ENCODE measurements around the gene ALOX5.
"Not testable (repeated sequence)": the region's sequence is repeated elsewhere in the genome, so short reads cannot be mapped to it uniquely, and the experiment has no call there.

ALOX5 gene

DNA sequence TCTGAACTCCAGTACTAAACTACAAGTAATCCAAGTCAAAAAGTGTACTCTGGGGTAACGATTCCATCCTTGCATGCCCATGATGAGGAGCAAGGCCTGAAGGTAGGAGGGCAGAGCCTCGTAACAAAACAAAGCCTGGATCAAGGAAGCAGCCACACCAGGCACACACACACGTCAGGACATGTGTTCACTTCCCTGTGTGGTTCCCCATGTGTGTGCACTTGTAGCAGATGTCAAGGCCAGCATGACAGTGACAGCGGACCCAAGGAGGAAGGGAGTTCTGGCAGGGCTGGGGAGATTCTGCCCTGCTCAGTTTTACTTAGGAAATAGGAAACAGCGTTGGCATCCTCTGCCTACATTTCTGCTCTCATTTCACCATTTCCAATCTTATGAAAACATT is 92.8 kb downstream of the ALOX5 start:
- no peak overlapping the region for H3K4me3 ChIP-seq (ENCODE audit: insufficient read depth, low read depth, low read length)
- 92 to 94% methylated on average over 5 of the region's 5 CpGs for WGBS, 2 experiments
- H3K9me3 ChIP-seq (ENCODE audit: control insufficient read depth, low read length), result no peaks in the 10 kb centered on the region
- no peaks in the 10 kb centered on the region for H3K36me3 ChIP-seq (ENCODE audit: control insufficient read depth, insufficient read depth, low read length)
- H3K4me1 ChIP-seq (ENCODE audit: control insufficient read depth, insufficient read depth, low read length), result peaks cover 4% of the 10 kb centered on the region
- H3K27me3 ChIP-seq (ENCODE audit: control insufficient read depth, insufficient read depth, low read length, poor library complexity, severe bottlenecking), result no peaks in the 10 kb centered on the region
- no peak overlapping the region for H3K27ac ChIP-seq (ENCODE audit: insufficient read depth, low read depth, low read length, poor library complexity, severe bottlenecking)

DNA sequence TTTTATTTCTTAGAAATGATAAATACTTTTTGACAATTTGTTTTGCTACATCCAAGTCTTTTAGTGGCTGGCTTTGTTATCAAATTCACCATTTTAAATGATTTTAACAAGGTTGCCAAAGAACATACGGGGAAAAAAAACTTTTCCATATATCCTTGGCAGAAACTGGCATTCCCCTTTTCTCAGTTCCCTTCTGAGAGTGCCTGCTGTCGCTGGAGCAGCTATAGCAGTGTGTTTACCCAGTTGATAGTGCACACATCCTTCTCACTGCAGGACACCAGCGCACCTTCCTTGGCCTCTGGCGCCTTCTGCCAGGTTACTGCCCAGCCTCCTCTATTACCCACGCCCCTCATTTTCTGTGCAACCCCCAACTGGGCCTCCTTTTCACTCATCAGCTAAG is 94.1 kb downstream of the ALOX5 start:
- Histone ChIP-seq H3K27me3 (ENCODE audit: control insufficient read depth, insufficient read depth, low read length, poor library complexity, severe bottlenecking) (no peaks in the 10 kb centered on the region), H3K4me3 (ENCODE audit: insufficient read depth, low read depth, low read length) (no peak overlapping the region), H3K27ac (ENCODE audit: insufficient read depth, low read depth, low read length, poor library complexity, severe bottlenecking) (no peak overlapping the region), H3K4me1 (ENCODE audit: control insufficient read depth, insufficient read depth, low read length) (peaks cover 9% of the 10 kb centered on the region), H3K9me3 (ENCODE audit: control insufficient read depth, low read length) (no peaks in the 10 kb centered on the region), H3K36me3 (ENCODE audit: control insufficient read depth, insufficient read depth, low read length) (no peaks in the 10 kb centered on the region)
- WGBS, 2 experiments, result 83 to 90% methylated on average over 5 of the region's 5 CpGs

DNA sequence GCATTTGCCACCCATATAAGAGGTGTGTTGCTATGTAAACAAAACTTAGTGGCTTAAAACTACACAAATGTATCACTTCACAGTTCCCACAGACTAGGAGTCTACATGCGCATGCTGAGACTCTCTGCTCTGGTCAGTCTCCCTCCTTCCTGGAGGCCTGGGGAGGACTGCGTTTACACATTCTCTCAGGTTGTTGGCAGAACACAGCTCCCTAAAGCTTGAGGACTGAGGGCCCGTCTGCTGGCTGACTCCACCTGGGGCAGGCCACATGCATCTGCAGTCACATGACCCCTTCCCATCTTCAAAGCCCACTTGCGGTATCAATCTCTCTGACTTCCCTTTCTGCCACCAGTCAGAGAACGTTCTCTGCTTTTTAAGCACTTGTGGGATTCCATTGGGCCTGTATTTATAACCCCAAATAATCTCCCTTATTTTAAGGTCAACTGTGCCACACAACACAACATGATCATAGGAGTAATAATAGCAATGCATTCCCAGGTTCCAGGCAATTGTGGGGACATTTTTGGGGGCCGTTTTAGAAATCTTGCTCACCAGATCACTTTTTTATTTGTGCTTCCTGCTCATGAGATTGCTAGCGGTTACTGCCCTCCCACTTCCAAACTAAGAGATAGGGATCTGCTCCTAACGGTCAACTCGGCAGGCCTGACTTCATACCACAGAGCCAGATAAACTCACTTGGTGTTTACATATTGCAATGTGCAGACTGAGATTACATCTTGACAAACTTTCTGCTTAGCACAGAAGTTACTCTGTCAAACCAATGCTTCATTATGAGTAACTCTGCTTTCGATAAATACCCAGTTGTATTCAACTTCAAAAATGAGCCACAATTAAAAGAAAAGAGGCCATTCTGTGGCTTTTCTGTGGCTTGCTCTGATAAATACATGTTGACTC is 96.3 kb downstream of the ALOX5 start:
- no peaks in the 10 kb centered on the region for H3K9me3 ChIP-seq (ENCODE audit: control insufficient read depth, low read length)
- WGBS, 2 experiments, result 89 to 93% methylated on average over 10 of the region's 10 CpGs
- no peaks in the 10 kb centered on the region for H3K27me3 ChIP-seq (ENCODE audit: control insufficient read depth, insufficient read depth, low read length, poor library complexity, severe bottlenecking)
- H3K4me3 ChIP-seq (ENCODE audit: insufficient read depth, low read depth, low read length), result no peak overlapping the region
- no peak overlapping the region for H3K27ac ChIP-seq (ENCODE audit: insufficient read depth, low read depth, low read length, poor library complexity, severe bottlenecking)
- peaks cover 9% of the 10 kb centered on the region for H3K4me1 ChIP-seq (ENCODE audit: control insufficient read depth, insufficient read depth, low read length)
- no peaks in the 10 kb centered on the region for H3K36me3 ChIP-seq (ENCODE audit: control insufficient read depth, insufficient read depth, low read length)

DNA sequence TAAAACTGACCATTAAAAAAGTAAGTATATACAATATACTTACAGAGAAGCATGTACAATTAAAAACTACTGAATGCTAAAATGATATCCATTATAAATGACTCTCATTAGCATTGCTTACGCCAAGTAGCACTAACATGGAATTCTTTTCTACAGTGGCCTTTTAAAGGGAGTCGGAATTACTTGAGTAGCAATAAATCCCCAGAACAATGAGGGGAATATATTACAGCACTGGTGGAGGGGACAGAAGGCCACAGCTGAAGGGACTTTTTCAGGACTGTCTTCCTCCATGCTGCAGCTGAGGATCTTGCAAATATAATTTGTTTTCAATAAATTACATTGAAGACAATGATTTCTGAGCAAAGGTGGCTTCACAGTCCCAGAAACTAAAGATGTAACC is 97.0 kb downstream of the ALOX5 start:
- no peak overlapping the region for H3K27ac ChIP-seq (ENCODE audit: insufficient read depth, low read depth, low read length, poor library complexity, severe bottlenecking)
- peaks cover 9% of the 10 kb centered on the region for H3K4me1 ChIP-seq (ENCODE audit: control insufficient read depth, insufficient read depth, low read length)
- no peaks in the 10 kb centered on the region for H3K9me3 ChIP-seq (ENCODE audit: control insufficient read depth, low read length)
- H3K4me3 ChIP-seq (ENCODE audit: insufficient read depth, low read depth, low read length), result no peak overlapping the region
- no peaks in the 10 kb centered on the region for H3K27me3 ChIP-seq (ENCODE audit: control insufficient read depth, insufficient read depth, low read length, poor library complexity, severe bottlenecking)
- no peaks in the 10 kb centered on the region for H3K36me3 ChIP-seq (ENCODE audit: control insufficient read depth, insufficient read depth, low read length)
- 86 to 93% methylated on average over 1 to 2 of the region's 2 CpGs for WGBS, 2 experiments

DNA sequence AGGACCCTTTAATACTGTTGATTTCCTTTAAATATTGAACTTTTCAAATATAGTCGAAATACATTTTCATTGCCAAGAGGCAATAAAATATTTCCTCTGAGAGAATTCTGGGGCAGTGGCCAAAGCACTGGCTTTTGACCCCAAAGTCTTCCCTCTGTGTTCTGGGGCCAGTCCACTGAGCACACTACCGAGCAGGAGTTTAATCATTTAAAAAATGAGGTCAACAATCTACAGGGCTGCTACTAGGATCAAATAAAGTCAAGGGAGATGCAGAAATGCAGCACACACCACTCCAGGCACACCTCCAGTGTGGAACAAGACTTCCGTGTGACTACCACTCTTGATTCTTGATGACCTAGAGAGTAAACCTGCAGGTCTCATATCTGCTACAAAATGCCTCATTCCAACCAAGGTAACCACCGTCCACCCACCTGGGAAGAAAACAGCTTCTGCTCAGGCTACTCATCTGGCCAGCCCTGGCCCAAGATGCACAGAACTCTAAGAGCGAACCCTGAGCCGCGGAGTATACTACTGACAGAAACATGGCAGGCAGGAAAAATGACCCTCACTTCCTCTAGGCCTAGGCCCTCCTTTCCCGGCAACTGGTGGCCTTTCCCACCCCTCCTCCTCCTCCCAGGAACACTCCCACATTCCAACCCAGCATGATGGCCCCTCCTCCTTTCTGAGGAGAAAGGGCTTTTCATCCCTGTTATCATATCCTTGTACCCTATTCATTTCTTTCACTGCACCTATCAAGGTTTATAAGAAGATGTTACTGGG is 97.7 kb downstream of the ALOX5 start:
- H3K4me1 ChIP-seq (ENCODE audit: control insufficient read depth, insufficient read depth, low read length), result peaks cover 9% of the 10 kb centered on the region
- no peaks in the 10 kb centered on the region for H3K27me3 ChIP-seq (ENCODE audit: control insufficient read depth, insufficient read depth, low read length, poor library complexity, severe bottlenecking)
- 80 to 87% methylated on average over 8 of the region's 8 CpGs for WGBS, 2 experiments
- no peak overlapping the region for H3K27ac ChIP-seq (ENCODE audit: insufficient read depth, low read depth, low read length, poor library complexity, severe bottlenecking)
- no peak overlapping the region for H3K4me3 ChIP-seq (ENCODE audit: insufficient read depth, low read depth, low read length)
- no peaks in the 10 kb centered on the region for H3K36me3 ChIP-seq (ENCODE audit: control insufficient read depth, insufficient read depth, low read length)
- H3K9me3 ChIP-seq (ENCODE audit: control insufficient read depth, low read length), result no peaks in the 10 kb centered on the region

DNA sequence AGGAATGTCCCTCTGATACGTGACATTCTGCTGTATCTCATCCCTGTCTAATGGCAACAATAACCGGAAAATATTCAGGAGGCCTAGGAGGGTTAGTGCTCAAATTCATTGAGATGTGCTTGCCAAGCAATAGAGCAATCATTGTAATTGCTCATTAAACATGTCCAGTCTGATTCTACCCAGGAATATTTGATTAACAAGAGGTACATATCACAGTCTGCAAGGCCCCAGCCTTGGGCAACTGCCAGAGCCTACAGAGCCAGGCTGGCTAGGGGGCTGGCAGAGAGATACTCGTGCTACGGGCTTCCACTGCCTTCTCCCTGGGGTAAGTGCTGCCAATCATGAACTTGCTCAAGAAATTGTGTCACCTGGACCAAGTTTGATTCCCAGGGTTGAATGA is 99.1 kb downstream of the ALOX5 start:
- H3K4me1 ChIP-seq (ENCODE audit: control insufficient read depth, insufficient read depth, low read length), result peaks cover 9% of the 10 kb centered on the region
- H3K27ac ChIP-seq (ENCODE audit: insufficient read depth, low read depth, low read length, poor library complexity, severe bottlenecking), result no peak overlapping the region
- 94 to 95% methylated on average over 4 of the region's 4 CpGs for WGBS, 2 experiments
- no peak overlapping the region for H3K4me3 ChIP-seq (ENCODE audit: insufficient read depth, low read depth, low read length)
- no peaks in the 10 kb centered on the region for H3K9me3 ChIP-seq (ENCODE audit: control insufficient read depth, low read length)
- H3K27me3 ChIP-seq (ENCODE audit: control insufficient read depth, insufficient read depth, low read length, poor library complexity, severe bottlenecking), result no peaks in the 10 kb centered on the region
- no peaks in the 10 kb centered on the region for H3K36me3 ChIP-seq (ENCODE audit: control insufficient read depth, insufficient read depth, low read length)

DNA sequence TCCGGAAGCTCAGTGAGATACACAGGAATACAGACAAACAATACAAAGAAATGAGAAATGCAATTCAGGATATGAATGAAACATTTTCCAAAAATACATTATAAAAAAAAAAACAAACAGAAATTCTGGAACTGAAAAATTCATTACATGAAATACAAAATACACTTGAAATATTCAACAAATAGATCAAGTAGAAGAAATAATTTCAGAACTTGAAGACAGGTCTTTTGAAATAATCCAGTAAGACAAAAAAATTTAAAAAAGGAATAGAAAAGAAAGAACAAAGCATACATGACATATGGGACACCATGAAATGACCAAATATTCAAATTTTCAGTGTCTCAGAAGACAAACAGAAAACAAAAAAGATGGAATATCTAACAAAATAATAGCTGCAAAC is 102.5 kb downstream of the ALOX5 start:
- H3K36me3 ChIP-seq (ENCODE audit: control insufficient read depth, insufficient read depth, low read length), result no peaks in the 10 kb centered on the region
- H3K9me3 ChIP-seq (ENCODE audit: control insufficient read depth, low read length), result no peaks in the 10 kb centered on the region
- peaks cover 8% of the 10 kb centered on the region for H3K4me1 ChIP-seq (ENCODE audit: control insufficient read depth, insufficient read depth, low read length)
- no peak overlapping the region for H3K4me3 ChIP-seq (ENCODE audit: insufficient read depth, low read depth, low read length)
- no peak overlapping the region for H3K27ac ChIP-seq (ENCODE audit: insufficient read depth, low read depth, low read length, poor library complexity, severe bottlenecking)
- WGBS, 2 experiments, result 100% methylated on average over 1 of the region's 1 CpG; no CpG with 5 or more reads in 1 of the 2 experiments
- H3K27me3 ChIP-seq (ENCODE audit: control insufficient read depth, insufficient read depth, low read length, poor library complexity, severe bottlenecking), result no peaks in the 10 kb centered on the region

DNA sequence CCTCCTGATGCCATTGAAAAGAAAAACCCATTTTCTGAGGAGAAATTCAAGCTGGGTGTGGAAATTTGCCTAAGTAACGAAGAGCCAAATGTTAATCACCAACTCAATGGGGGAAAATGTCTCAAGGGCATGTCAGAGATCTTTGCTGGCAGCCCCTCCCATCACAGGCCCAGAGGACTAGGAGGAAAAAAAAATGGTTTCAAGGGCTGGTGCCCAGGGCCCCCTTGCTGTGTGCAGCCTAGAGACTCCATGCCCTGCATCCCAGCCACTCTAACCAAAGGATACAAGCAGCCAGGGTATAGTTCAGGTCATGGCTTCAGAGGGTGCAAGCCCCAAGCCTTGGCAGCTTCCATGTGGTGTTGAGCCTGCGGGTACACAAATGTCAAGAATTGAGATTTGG is 106.3 kb downstream of the ALOX5 start:
- H3K27me3 ChIP-seq (ENCODE audit: control insufficient read depth, insufficient read depth, low read length, poor library complexity, severe bottlenecking), result no peaks in the 10 kb centered on the region
- no peaks in the 10 kb centered on the region for H3K36me3 ChIP-seq (ENCODE audit: control insufficient read depth, insufficient read depth, low read length)
- H3K9me3 ChIP-seq (ENCODE audit: control insufficient read depth, low read length), result no peaks in the 10 kb centered on the region
- no peaks in the 10 kb centered on the region for H3K4me1 ChIP-seq (ENCODE audit: control insufficient read depth, insufficient read depth, low read length)
- no peak overlapping the region for H3K27ac ChIP-seq (ENCODE audit: insufficient read depth, low read depth, low read length, poor library complexity, severe bottlenecking)
- WGBS, 2 experiments, result 97 to 100% methylated on average over 2 of the region's 2 CpGs
- H3K4me3 ChIP-seq (ENCODE audit: insufficient read depth, low read depth, low read length), result no peak overlapping the region

DNA sequence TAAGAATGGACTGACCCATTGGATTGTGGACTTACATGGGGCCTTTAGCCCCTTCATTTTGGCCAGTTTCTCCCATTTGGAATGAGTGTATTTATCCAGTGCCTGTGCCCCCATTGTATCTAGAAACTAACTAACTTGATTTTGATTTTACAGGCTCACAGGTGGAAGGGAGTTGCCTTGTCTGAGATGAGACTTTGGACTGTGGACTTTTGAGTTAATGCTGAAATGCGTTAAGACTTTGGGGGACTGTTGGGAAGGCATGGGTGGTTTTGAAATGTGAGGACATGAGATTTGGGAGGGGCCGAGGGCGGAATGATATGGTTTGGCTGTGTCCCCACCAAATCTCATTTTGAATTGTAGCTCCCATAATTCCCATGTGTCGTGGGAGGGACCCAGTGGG is 107.1 kb downstream of the ALOX5 start:
- not testable (repeated sequence) for H3K9me3 ChIP-seq (ENCODE audit: control insufficient read depth, low read length); H3K27me3 ChIP-seq (ENCODE audit: control insufficient read depth, insufficient read depth, low read length, poor library complexity, severe bottlenecking); H3K4me3 ChIP-seq (ENCODE audit: insufficient read depth, low read depth, low read length); H3K36me3 ChIP-seq (ENCODE audit: control insufficient read depth, insufficient read depth, low read length); H3K27ac ChIP-seq (ENCODE audit: insufficient read depth, low read depth, low read length, poor library complexity, severe bottlenecking); H3K4me1 ChIP-seq (ENCODE audit: control insufficient read depth, insufficient read depth, low read length)
- 92 to 98% methylated on average over 4 of the region's 4 CpGs for WGBS, 2 experiments

DNA sequence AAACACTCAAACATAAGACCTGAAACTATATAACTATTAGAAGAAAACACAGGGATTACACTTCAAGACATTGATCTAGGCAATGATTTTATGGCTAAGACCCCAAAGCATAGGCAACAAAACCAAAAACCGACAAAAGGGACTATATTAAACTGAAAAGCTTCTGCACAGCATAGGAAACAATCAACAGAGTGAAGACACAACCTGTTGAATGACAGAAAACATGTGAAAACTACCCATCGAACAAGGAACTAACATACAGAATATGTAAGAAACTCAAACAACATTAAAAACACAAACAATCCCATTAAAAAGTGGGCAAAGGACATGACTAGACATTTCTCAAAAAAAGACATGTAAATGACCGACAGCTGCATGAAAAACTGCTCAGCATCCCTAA is 109.0 kb downstream of the ALOX5 start:
- Histone ChIP-seq H3K27me3 (ENCODE audit: control insufficient read depth, insufficient read depth, low read length, poor library complexity, severe bottlenecking) (no peaks in the 10 kb centered on the region), H3K36me3 (ENCODE audit: control insufficient read depth, insufficient read depth, low read length) (no peaks in the 10 kb centered on the region), H3K9me3 (ENCODE audit: control insufficient read depth, low read length) (no peaks in the 10 kb centered on the region), H3K27ac (ENCODE audit: insufficient read depth, low read depth, low read length, poor library complexity, severe bottlenecking) (no peak overlapping the region), H3K4me3 (ENCODE audit: insufficient read depth, low read depth, low read length) (no peak overlapping the region), H3K4me1 (ENCODE audit: control insufficient read depth, insufficient read depth, low read length) (no peaks in the 10 kb centered on the region)
- 91 to 93% methylated on average over 3 of the region's 3 CpGs for WGBS, 2 experiments

Data from ectodermal cell (in vitro differentiated cells).